MM.1S (cell line): ENCODE data around the gene EXOC8.

ENCODE experiments used
- CTCF ChIP-seq: fragments of 300-600 bp; sonication (generic); IDR thresholded peaks from 2 replicates; pipeline ENCODE4 v1.5.1; 2016; ENCODE audit warnings: antibody characterized with exemption, low read length, mixed read lengths
- EZH2phosphoT487 ChIP-seq: fragments of 300-600 bp; sonication (generic); IDR thresholded peaks from 2 replicates; pipeline ENCODE4 v1.6.1; 2018; ENCODE audit warnings: antibody characterized with exemption, low read length

DNA sequence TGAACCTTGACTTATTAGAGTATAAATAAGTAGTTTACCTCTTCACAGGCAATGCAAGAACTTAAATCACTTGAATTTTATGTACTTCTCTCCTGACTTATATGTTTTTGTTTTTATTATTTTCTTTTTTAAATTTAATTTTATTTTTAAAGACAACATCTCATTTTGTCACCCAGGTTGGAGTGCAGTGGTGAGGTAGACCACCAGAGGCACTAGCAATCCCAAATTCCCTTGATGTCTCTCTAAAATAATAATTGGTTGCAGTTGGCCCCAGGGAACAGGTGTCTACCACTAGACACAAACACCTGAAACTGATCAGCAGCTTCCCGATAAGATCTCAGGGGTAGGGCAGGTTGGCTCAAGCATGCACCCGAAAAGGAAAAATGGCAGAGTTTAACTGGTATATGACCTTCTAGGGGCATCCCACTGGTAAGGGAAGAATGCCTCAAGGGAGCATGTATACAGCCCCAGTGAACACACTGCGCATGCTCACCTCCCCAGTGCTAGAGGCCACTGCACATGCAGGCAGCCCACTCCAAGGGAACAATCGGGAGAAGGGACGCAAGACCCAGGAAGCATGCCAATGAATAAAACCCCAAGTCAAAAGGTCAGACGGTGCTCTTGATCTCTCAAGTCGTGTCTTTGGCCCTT is 14.6 kb downstream of the EXOC8 start:
- TF ChIP-seq CTCF (no peak), EZH2phosphoT487 (no peak)
